BJ (cell line): ENCODE measurements around the gene CAPN10. TPM values are rescaled to one million over a fixed set of nuclear protein-coding genes. Genes with fewer than 3 reads are reported as not detected.

Source experiments
- CTCF ChIA-PET: fragments of 350-600 bp; formaldehyde crosslinking; extraction: SDS; loops from one replicate; lab custom pipeline; 2021; ENCODE audit warnings: antibody characterized with exemption, inconsistent platforms; lab: Yijun Ruan, JAX
- POLR2A ChIA-PET: fragments of 300-600 bp; sonication (Branson Sonifier 250); formaldehyde crosslinking; extraction: SDS; loops from one replicate; lab custom pipeline; 2021; ENCODE audit warnings: antibody characterized with exemption; lab: Charles Lee
- DNase-seq: peaks from one replicate; pipeline ENCODE4 v3.0.0-alpha.2; 2011; ENCODE audit warnings: low read depth
- H3K27me3 ChIP-seq: 2 replicates; pipeline ENCODE4 v1.6.0; 2011; ENCODE audit warnings: low read length; ENCODE audit not compliant: control insufficient read depth, insufficient read depth
- H3K36me3 ChIP-seq: 2 replicates; pipeline ENCODE4 v1.5.1; 2011; ENCODE audit warnings: low read length; ENCODE audit not compliant: control insufficient read depth, insufficient read depth
- H3K4me3 ChIP-seq: 2 replicates; pipeline ENCODE4 v1.5.1; 2011; ENCODE audit warnings: low read depth, mild to moderate bottlenecking, control low read depth, low read length
- polyA plus RNA-seq: library from polyadenylated mRNA; depleted of rRNA; stranded (reverse); fragments of >200 nt; gene quantifications from 2 replicates; pipeline ENCODE4 v1.2.3, GENCODE V29; 2011; rRNA removed
- TF ChIP-seq, protein P1 (sequence below): IDR thresholded peaks from 2 replicates; pipeline ENCODE4 v1.5.1; 2011; ENCODE audit warnings: low read depth, mild to moderate bottlenecking, control low read depth, inconsistent platforms, low read length, moderate library complexity; ENCODE audit not compliant: insufficient read depth

CAPN10 gene
- polyA plus RNA-seq, 1 experiment, result 14.9 TPM

DNA sequence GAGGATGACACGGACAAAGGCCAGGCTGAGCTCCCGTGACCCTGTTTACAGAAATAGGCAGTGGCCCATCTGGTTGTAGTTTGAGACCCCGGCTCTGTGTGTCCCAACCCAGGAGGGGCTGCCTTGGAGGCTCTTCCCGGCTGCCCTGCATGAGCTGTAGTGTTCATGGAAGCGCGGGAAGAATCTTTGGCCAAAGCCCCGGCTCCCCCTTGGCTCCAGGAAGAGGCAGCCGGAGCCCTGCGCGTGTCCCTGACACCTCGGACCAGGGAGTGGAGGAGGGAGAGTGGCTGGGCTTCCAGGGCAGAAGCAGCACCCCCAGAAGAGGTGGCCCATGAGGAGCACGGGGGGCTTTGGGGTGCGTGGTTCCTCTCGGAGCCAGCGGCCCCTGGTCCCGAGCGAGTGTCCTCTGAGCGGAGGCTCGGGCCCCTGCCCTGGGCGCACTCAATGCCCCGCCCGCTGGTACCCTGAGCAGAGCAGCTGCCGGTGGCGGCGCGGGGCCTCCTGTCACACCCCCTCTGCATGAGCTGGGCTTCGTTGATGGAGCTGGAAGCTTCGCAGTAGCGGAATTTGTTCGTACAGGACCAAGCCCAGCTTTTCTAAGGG, 60.5 kb downstream of the CAPN10 start:
- TF ChIP-seq, protein P1, sequence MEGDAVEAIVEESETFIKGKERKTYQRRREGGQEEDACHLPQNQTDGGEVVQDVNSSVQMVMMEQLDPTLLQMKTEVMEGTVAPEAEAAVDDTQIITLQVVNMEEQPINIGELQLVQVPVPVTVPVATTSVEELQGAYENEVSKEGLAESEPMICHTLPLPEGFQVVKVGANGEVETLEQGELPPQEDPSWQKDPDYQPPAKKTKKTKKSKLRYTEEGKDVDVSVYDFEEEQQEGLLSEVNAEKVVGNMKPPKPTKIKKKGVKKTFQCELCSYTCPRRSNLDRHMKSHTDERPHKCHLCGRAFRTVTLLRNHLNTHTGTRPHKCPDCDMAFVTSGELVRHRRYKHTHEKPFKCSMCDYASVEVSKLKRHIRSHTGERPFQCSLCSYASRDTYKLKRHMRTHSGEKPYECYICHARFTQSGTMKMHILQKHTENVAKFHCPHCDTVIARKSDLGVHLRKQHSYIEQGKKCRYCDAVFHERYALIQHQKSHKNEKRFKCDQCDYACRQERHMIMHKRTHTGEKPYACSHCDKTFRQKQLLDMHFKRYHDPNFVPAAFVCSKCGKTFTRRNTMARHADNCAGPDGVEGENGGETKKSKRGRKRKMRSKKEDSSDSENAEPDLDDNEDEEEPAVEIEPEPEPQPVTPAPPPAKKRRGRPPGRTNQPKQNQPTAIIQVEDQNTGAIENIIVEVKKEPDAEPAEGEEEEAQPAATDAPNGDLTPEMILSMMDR, result no peak
- peaks cover 20% of the 10 kb centered on the region for H3K27me3 ChIP-seq

GRCh38 chr2:240647503-240648154, 61.1 kb downstream of the CAPN10 start:
- POLR2A ChIA-PET, result interaction anchor here (0.6 kb wide), 1 partner anchor 40 kb away, joined by 4 read pairs; no protein-coding TSS in a partner anchor
- TF ChIP-seq, protein P1, result no peak
- Histone ChIP-seq H3K36me3 (no peaks in the 10 kb centered on the region), H3K27me3 (peaks cover 21% of the 10 kb centered on the region), H3K4me3 (no peak overlapping the region)
- CTCF ChIA-PET, result no interaction called here
- DNase-seq, result no peak

More for the DNA sequence above, 60.5 kb downstream of the CAPN10 start:
- Histone ChIP-seq H3K36me3 (no peaks in the 10 kb centered on the region), H3K4me3 (no peak overlapping the region)
- POLR2A ChIA-PET, result no interaction called here
- CTCF ChIA-PET, result no interaction called here
- no peak for DNase-seq

GRCh38 chr2:240648155-240648649, 61.7 kb downstream of the CAPN10 start:
- POLR2A ChIA-PET, result no interaction called here
- Histone ChIP-seq H3K36me3 (no peaks in the 10 kb centered on the region), H3K4me3 (no peak overlapping the region), H3K27me3 (peaks cover 21% of the 10 kb centered on the region)
- TF ChIP-seq, protein P1, result no peak
- DNase-seq, result no peak
- CTCF ChIA-PET, result no interaction called here

Other genes with a start within 250 kb of the CAPN10 start
- gene GPC1, start 151.1 kb upstream of the CAPN10 start, polyA plus RNA-seq, result 62.9 and 126 TPM in 2 replicates
- 4.4 and 6.8 TPM in 2 replicates for gene ANKMY1, start 28.7 kb upstream of the CAPN10 start, polyA plus RNA-seq
- gene DUSP28, start 26.4 kb upstream of the CAPN10 start, polyA plus RNA-seq, result 3.1 and 4.6 TPM in 2 replicates
- 7.3 and 12.7 TPM in 2 replicates for gene RNPEPL1, start 18.2 kb upstream of the CAPN10 start, polyA plus RNA-seq
- 0.10 and 0.17 TPM in 2 replicates for gene GPR35, start 38.7 kb downstream of the CAPN10 start, polyA plus RNA-seq
- gene AQP12B, start 96.2 kb downstream of the CAPN10 start, polyA plus RNA-seq, result not detected in 2 replicates
- gene AQP12A, start 105.1 kb downstream of the CAPN10 start, polyA plus RNA-seq, result not detected in 2 replicates
- 0.01 TPM in 1 of 2 replicates, not detected in the other for gene KIF1A, start 233.5 kb downstream of the CAPN10 start, polyA plus RNA-seq